ENCODE measurements around the gene HAT1. TPM values are rescaled to one million over a fixed set of nuclear protein-coding genes. Genes with fewer than 3 reads are reported as not detected.
A peak's percentile ranks its signal among the peaks of the same experiment; 100 is the strongest.

HAT1 gene
- total and polyA plus RNA-seq, 10 of the 15 experiments (the other 5 are each of a cell fraction or from before 2014, with no cell fraction given): 60.0 to 225 (median 130) TPM

DNA sequence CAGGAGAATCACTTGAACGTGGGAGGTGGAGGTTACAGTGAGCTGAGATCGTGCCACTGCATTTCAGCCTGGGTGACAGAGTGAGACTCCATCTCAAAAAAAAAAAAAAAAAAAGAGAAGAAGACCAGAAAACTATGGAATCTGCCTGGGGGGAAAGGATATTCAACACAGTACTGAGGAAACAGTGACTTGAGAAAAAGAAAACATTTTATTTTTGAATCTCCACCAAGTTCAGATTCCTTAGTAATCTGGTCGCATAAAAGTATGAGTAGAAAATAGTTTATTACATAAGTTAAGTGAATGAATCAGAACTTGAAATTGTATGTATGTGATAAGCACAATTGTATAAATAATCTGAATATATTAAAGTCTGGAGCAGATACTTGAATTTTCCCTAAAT lies 13.0 kb upstream of the HAT1 start (continued):
- TF ChIP-seq, protein P1, sequence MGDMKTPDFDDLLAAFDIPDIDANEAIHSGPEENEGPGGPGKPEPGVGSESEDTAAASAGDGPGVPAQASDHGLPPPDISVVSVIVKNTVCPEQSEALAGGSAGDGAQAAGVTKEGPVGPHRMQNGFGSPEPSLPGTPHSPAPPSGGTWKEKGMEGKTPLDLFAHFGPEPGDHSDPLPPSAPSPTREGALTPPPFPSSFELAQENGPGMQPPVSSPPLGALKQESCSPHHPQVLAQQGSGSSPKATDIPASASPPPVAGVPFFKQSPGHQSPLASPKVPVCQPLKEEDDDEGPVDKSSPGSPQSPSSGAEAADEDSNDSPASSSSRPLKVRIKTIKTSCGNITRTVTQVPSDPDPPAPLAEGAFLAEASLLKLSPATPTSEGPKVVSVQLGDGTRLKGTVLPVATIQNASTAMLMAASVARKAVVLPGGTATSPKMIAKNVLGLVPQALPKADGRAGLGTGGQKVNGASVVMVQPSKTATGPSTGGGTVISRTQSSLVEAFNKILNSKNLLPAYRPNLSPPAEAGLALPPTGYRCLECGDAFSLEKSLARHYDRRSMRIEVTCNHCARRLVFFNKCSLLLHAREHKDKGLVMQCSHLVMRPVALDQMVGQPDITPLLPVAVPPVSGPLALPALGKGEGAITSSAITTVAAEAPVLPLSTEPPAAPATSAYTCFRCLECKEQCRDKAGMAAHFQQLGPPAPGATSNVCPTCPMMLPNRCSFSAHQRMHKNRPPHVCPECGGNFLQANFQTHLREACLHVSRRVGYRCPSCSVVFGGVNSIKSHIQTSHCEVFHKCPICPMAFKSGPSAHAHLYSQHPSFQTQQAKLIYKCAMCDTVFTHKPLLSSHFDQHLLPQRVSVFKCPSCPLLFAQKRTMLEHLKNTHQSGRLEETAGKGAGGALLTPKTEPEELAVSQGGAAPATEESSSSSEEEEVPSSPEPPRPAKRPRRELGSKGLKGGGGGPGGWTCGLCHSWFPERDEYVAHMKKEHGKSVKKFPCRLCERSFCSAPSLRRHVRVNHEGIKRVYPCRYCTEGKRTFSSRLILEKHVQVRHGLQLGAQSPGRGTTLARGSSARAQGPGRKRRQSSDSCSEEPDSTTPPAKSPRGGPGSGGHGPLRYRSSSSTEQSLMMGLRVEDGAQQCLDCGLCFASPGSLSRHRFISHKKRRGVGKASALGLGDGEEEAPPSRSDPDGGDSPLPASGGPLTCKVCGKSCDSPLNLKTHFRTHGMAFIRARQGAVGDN (IDR thresholded peaks at IDR 0.05): no peak
- TF ChIP-seq NRF1 (conservative IDR thresholded peaks at IDR 0.05; ENCODE audit: low read depth, low read length): no peak

DNA sequence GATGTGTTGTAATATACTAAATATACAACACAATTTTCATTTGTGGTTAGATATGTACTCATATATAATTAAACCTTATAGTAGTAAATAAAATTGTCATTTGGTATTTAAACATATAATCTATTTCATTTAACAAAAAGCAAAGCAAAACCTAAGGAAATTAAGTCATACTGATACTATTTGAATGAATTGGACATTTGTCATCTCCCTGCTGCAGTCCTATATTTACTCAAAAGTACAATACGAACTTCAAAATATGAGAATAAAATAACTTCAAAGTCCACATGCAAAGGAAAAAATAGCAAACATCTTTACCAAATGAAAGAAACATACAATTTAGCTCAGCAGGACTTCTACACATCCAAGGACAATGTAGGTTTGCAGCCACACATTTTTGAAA lies 11.8 kb upstream of the HAT1 start:
- H4K20me1 ChIP-seq (ENCODE audit: control insufficient read depth, insufficient read depth): no peaks in the 10 kb centered on the region
- FAIRE-seq (no peak), ATAC-seq (no peak), DNase-seq (ENCODE audit: low read depth, low spot score) (no peak)
- SMC1A ChIA-PET (ENCODE audit: uncharacterized antibody, unreplicated experiment): no interaction called here
- TF ChIP-seq RUNX3 (IDR thresholded peaks at IDR 0.05; ENCODE audit: low read length) (no peak), TCF7 (IDR thresholded peaks at IDR 0.05; ENCODE audit: borderline replicate concordance) (peak; percentile 44; the same call in 1 of the 2 replicates), JUNB (IDR thresholded peaks at IDR 0.05) (peak; percentile 85), NFIC (IDR thresholded peaks at IDR 0.05; ENCODE audit: low read depth, low read length) (peak; percentile 63; the same call in 1 of the 2 replicates)
- intact Hi-C loops (cut with micrococcal nuclease; ENCODE audit: unreplicated experiment): no loop called here
- BruUV-seq (replicated peaks): no TSS peak
- H3K4me2 ChIP-seq (ENCODE audit: control insufficient read depth, insufficient read depth): no peak overlapping the region
- no peak overlapping the region for H3K4me3 ChIP-seq
- H3K79me2 ChIP-seq (ENCODE audit: control insufficient read depth, insufficient read depth, low read length): no peaks in the 10 kb centered on the region
- POLR2A ChIA-PET: no interaction called here
- H3K27me3 ChIP-seq (replicated peaks in 1 of 2; ENCODE audit: control insufficient read depth in 2 of 2, insufficient read depth in 2 of 2, low read length in 1 of 2): no peaks in the 10 kb centered on the region
- no peaks in the 10 kb centered on the region for H3K4me1 ChIP-seq (ENCODE audit: control insufficient read depth, insufficient read depth, low read length)
- in situ Hi-C loops (cut with MboI): no loop called here
- H3K9me3 ChIP-seq (replicated peaks; ENCODE audit: control insufficient read depth, insufficient read depth, low read length): no peaks in the 10 kb centered on the region
- no peak overlapping the region for H2AFZ ChIP-seq (ENCODE audit: control insufficient read depth, low read depth, low read length)
- CTCF ChIA-PET: no interaction called here
- H3K27ac ChIP-seq (ENCODE audit: control insufficient read depth, insufficient read depth): no peak overlapping the region
- RAD21 ChIA-PET (ENCODE audit: unreplicated experiment): no interaction called here
- H3K36me3 ChIP-seq (ENCODE audit: control insufficient read depth in 2 of 2, insufficient read depth in 2 of 2, low read length in 1 of 2): no peaks in the 10 kb centered on the region
- no peak overlapping the region for H3K9ac ChIP-seq (ENCODE audit: control insufficient read depth, insufficient read depth, low read length)
- 0% methylated on average over 1 of the region's 1 CpG for WGBS (ENCODE audit: insufficient coverage, insufficient replicate concordance, low lambda C conversion rate, missing lambda C conversion rate)
